OCI-LY3 (cell line): ENCODE data around the gene CLEC19A.

Experiments
- CTCF ChIP-seq: fragments of 200-600, 300-600 bp; sonication (generic); IDR thresholded peaks from 2 replicates; pipeline ENCODE4 v1.5.1; 2014; ENCODE audit warnings: antibody characterized with exemption, low read length, low read depth
- EZH2phosphoT487 ChIP-seq: fragments of 200-600 bp; shearing (Covaris generic); IDR thresholded peaks from 2 replicates; pipeline ENCODE4 v1.6.1; 2018; ENCODE audit warnings: antibody characterized with exemption, mixed run types, low read depth

- TF ChIP-seq EZH2phosphoT487 (no peak), CTCF (no peak)
Measured at GRCh38 chr16:19266774-19267173, 18.8 kb upstream of the CLEC19A start.
